Ishikawa (cell line): Measurements from ENCODE around the gene ESPN.
A peak's percentile ranks its signal among the peaks of the same experiment; 100 is the strongest.

Experiments used
- CEBPB ChIP-seq: IDR thresholded peaks from 2 replicates; pipeline ENCODE4 v1.6.1; 2012
- CREB1 ChIP-seq: IDR thresholded peaks from 2 replicates; pipeline ENCODE4 v1.6.1; 2012; ENCODE audit warnings: low read depth
- EGR1 ChIP-seq: IDR thresholded peaks from 2 replicates; pipeline ENCODE4 v1.6.1; 2012
- EP300 ChIP-seq: IDR thresholded peaks from 2 replicates; pipeline ENCODE4 v1.6.1; 2012; ENCODE audit warnings: borderline replicate concordance
- FOXM1 ChIP-seq: IDR thresholded peaks from 2 replicates; pipeline ENCODE4 v1.6.1; 2012; ENCODE audit warnings: low read depth, borderline replicate concordance
- MAX ChIP-seq: IDR thresholded peaks from 2 replicates; pipeline ENCODE4 v1.6.1; 2012
- NFIC ChIP-seq: IDR thresholded peaks from 2 replicates; pipeline ENCODE4 v1.6.1; 2012
- RAD21 ChIP-seq: IDR thresholded peaks from 2 replicates; pipeline ENCODE4 v1.6.1; 2012; ENCODE audit warnings: low read depth
- REST ChIP-seq: IDR thresholded peaks from 2 replicates; pipeline ENCODE4 v1.6.1; 2012; ENCODE audit warnings: low read depth, mild to moderate bottlenecking
- TAF1 ChIP-seq: IDR thresholded peaks from 2 replicates; pipeline ENCODE4 v1.6.1; 2012; ENCODE audit warnings: low read depth, mild to moderate bottlenecking
- TCF12 ChIP-seq: IDR thresholded peaks from 2 replicates; pipeline ENCODE4 v1.6.1; 2012; ENCODE audit warnings: low read depth
- TEAD4 ChIP-seq: IDR thresholded peaks from 2 replicates; pipeline ENCODE4 v1.6.1; 2012
- USF1 ChIP-seq: IDR thresholded peaks from 2 replicates; pipeline ENCODE4 v1.6.1; 2012
- YY1 ChIP-seq: IDR thresholded peaks from 2 replicates; pipeline ENCODE4 v1.6.1; 2012; ENCODE audit warnings: low read depth
- ZBTB7A ChIP-seq: IDR thresholded peaks from 2 replicates; pipeline ENCODE4 v1.6.1; 2012; ENCODE audit warnings: low read depth

Gene ESPN

GRCh38 chr1:6461538-6462411, 37.2 kb downstream of the ESPN start:
- TF ChIP-seq REST (no peak), FOXM1 (no peak), TAF1 (no peak)

GRCh38 chr1:6462412-6463119, 38.0 kb downstream of the ESPN start:
- TF ChIP-seq NFIC (peak; percentile 69), CREB1 (no peak), REST (no peak; the same call in 1 of the 2 replicates)

GRCh38 chr1:6463120-6463412, 38.5 kb downstream of the ESPN start:
- no peak for TF ChIP-seq TAF1
- peak; percentile 12; the same call in 1 of the 2 replicates for TF ChIP-seq TEAD4

GRCh38 chr1:6464514-6464836, 39.9 kb downstream of the ESPN start:
- TF ChIP-seq RAD21 = peak; percentile 51; the same call in 1 of the 2 replicates
- TF ChIP-seq NFIC = no peak; the same call in 1 of the 2 replicates
- no peak for TF ChIP-seq CEBPB

GRCh38 chr1:6464915-6465314, 40.3 kb downstream of the ESPN start:
- no peak for TF ChIP-seq CREB1
- TF ChIP-seq USF1 = no peak
- no peak for TF ChIP-seq YY1
- no peak for TF ChIP-seq TEAD4
- no peak for TF ChIP-seq CEBPB
- no peak for TF ChIP-seq MAX
- no peak for TF ChIP-seq NFIC

- no peak for TF ChIP-seq MAX
- TF ChIP-seq CEBPB = no peak
- no peak for TF ChIP-seq REST
These were observed 41.0 kb downstream of the ESPN start for GRCh38 chr1:6465461-6466005.

- TF ChIP-seq RAD21 = no peak
- TF ChIP-seq EGR1 = no peak
- no peak for TF ChIP-seq TCF12
- no peak for TF ChIP-seq NFIC
- no peak for TF ChIP-seq TAF1
- TF ChIP-seq ZBTB7A = no peak
- TF ChIP-seq CREB1 = no peak
- TF ChIP-seq EP300 = no peak
- TF ChIP-seq REST = no peak
- no peak for TF ChIP-seq USF1
- no peak for TF ChIP-seq YY1
- TF ChIP-seq FOXM1 = no peak
- no peak for TF ChIP-seq MAX
- TF ChIP-seq TEAD4 = no peak
- no peak for TF ChIP-seq CEBPB
These were observed 41.4 kb downstream of the ESPN start, which contains the start of gene TNFRSF25 for GRCh38 chr1:6466023-6466422. TSS of gene TNFRSF25 (minus strand) at chr1:6466173. CDS start at chr1:6466107, 66 bp downstream.
